Testis (tissue), 2 donors: ENCODE measurements around the gene WDR20.

ENCODE experiments used
- POLR2A ChIP-seq: fragments of 450-650 bp; IDR thresholded peaks from one replicate; pipeline ENCODE4 v1.6.1; 2017; ENCODE audit warnings: antibody characterized with exemption, mild to moderate bottlenecking, moderate library complexity
- TF ChIP-seq, protein P1 (sequence below), 3 experiments: fragments of 450-650 bp in 2 of 3; fragments of 200-600 bp in 1 of 3; sonication (generic) in 1 of 3; IDR thresholded peaks; one replicate each; pipeline ENCODE4 v1.5.1; 2016 to 2019; ENCODE audit warnings: antibody characterized with exemption in 3 of 3, mild to moderate bottlenecking in 2 of 3, moderate library complexity in 1 of 3

DNA sequence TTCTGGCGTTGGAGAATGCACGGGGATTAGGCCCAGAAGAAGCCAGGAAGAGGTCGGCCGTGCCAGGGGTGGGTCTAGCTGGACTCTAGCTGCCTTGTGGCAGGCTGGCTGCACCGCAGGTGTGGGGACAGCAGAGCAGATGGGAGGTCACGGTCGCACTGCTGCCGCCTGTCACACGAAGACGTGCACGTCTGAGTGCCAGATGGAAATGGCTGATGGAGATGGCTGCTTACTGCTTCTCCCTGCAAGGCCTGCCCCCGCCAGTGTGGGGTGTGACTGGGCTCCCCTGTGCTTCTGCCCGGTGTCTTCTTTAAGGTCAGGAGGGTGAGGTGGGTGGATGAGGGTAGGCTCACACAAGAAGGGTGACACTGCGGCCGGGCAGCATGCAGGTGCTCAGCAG lies 86.2 kb downstream of the WDR20 start:
- TF ChIP-seq, protein P1, sequence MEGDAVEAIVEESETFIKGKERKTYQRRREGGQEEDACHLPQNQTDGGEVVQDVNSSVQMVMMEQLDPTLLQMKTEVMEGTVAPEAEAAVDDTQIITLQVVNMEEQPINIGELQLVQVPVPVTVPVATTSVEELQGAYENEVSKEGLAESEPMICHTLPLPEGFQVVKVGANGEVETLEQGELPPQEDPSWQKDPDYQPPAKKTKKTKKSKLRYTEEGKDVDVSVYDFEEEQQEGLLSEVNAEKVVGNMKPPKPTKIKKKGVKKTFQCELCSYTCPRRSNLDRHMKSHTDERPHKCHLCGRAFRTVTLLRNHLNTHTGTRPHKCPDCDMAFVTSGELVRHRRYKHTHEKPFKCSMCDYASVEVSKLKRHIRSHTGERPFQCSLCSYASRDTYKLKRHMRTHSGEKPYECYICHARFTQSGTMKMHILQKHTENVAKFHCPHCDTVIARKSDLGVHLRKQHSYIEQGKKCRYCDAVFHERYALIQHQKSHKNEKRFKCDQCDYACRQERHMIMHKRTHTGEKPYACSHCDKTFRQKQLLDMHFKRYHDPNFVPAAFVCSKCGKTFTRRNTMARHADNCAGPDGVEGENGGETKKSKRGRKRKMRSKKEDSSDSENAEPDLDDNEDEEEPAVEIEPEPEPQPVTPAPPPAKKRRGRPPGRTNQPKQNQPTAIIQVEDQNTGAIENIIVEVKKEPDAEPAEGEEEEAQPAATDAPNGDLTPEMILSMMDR (IDR thresholded peaks at IDR 0.05) = no peak
- no peak for TF ChIP-seq POLR2A
